Endodermal cell (in vitro differentiated cells): ENCODE measurements around the gene CDC42SE2. TPM values are rescaled to one million over a fixed set of nuclear protein-coding genes. Genes with fewer than 3 reads are reported as not detected.

Experiments
- DNase-seq: peaks from one replicate; pipeline ENCODE4 v3.0.0-alpha.2; 2017
- H3K27ac ChIP-seq: 2 replicates; pipeline ENCODE4 v1.5.1; 2013; ENCODE audit warnings: mild to moderate bottlenecking, low read depth, low read length, moderate library complexity
- H3K27me3 ChIP-seq: 2 replicates; pipeline ENCODE4 v1.6.1; 2013; ENCODE audit warnings: mild to moderate bottlenecking, low read length, moderate library complexity; ENCODE audit not compliant: insufficient read depth, control insufficient read depth, poor library complexity, severe bottlenecking
- H3K36me3 ChIP-seq: 2 replicates; pipeline ENCODE4 v1.7.0; 2013; ENCODE audit warnings: mild to moderate bottlenecking, low read length, moderate library complexity; ENCODE audit not compliant: control insufficient read depth, insufficient read depth
- H3K4me1 ChIP-seq: one replicate; pipeline ENCODE4 v1.7.0; 2013; ENCODE audit warnings: low read length; ENCODE audit not compliant: control insufficient read depth, insufficient read depth
- H3K4me3 ChIP-seq: 2 replicates; pipeline ENCODE4 v1.5.1; 2013; ENCODE audit warnings: mild to moderate bottlenecking, low read length, moderate library complexity
- H3K9ac ChIP-seq: 2 replicates; pipeline ENCODE4 v1.6.1; 2013; ENCODE audit warnings: mild to moderate bottlenecking, low read length, moderate library complexity; ENCODE audit not compliant: poor library complexity, severe bottlenecking; ENCODE audit errors: extremely low read depth
- H3K9me3 ChIP-seq: 2 replicates; pipeline ENCODE4 v1.6.1; 2013; ENCODE audit warnings: mild to moderate bottlenecking, low read length, moderate library complexity; ENCODE audit not compliant: control insufficient read depth
- H3K27ac Mint-ChIP-seq: 2 replicates; pipeline ENCODE4 v1.8.0; 2020; ENCODE audit warnings: mixed read lengths
- H3K27me3 Mint-ChIP-seq: 2 replicates; pipeline ENCODE4 v1.8.0; 2021; ENCODE audit warnings: mild to moderate bottlenecking, mixed read lengths; ENCODE audit not compliant: insufficient read depth
- H3K36me3 Mint-ChIP-seq: 2 replicates; pipeline ENCODE4 v1.8.0; 2020; ENCODE audit warnings: low read depth, mixed read lengths
- H3K4me1 Mint-ChIP-seq: 2 replicates; pipeline ENCODE4 v1.8.0; 2020; ENCODE audit warnings: mixed read lengths
- H3K4me3 Mint-ChIP-seq: 2 replicates; pipeline ENCODE4 v1.8.0; 2020; ENCODE audit warnings: mild to moderate bottlenecking, moderate library complexity, mixed read lengths
- H3K9me3 Mint-ChIP-seq: 2 replicates; pipeline ENCODE4 v1.8.0; 2020; ENCODE audit warnings: mild to moderate bottlenecking, mixed read lengths
- WGBS, 2 experiments: methylation state at CpG; one replicate each; pipeline versions ENCODE4 v1.1.5 to v1.1.7; 2013; ENCODE audit warnings: missing lambda C conversion rate in 2 of 2, mixed read lengths in 1 of 2; ENCODE audit not compliant: insufficient coverage in 1 of 2, insufficient read length in 1 of 2; 5-methylcytosine and 5-hydroxymethylcytosine counted together
- total RNA-seq, 2 donors: library from RNA; stranded (reverse); fragmentation: NEBNext Ultra II Directional in 1 of 2; extraction: Animal tissue kit (Norgen Biotek cat#: 25700) in 1 of 2; gene quantifications; 2 replicates in 1 of 2; 3 replicates in 1 of 2; pipeline ENCODE4 v1.2.1, GENCODE V29; 2021
- TF ChIP-seq, protein P1 (sequence below): fragments of 200-600 bp; sonication (generic); conservative IDR thresholded peaks from 2 replicates; pipeline ENCODE4 v1.5.0; 2021; ENCODE audit warnings: antibody characterized with exemption, mild to moderate bottlenecking

The CDC42SE2 gene
- total RNA-seq, 2 donors from 2014 or later = 28.6 to 36.4 TPM

DNA sequence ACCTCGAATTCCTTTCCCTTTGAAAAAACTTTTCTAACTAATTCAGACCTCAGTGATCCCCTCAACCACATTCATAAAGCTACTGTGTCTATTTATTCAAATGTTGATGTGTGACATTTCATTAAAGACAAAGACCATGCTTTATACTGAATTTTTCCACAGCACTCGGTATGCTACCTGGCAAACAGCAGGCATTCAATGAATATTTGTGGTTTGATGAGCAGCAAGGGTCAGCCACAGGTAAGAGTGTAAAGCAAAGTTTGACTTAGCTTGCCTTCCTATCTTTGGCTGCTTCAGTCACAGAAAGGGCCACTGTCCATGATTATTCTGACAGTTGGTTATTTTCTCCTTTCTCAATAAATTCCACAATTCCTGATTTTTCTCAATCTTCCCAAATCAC is 5.1 kb upstream of the CDC42SE2 start:
- WGBS, 2 experiments = 76 to 80% methylated on average over 1 to 2 of the region's 2 CpGs
- Histone ChIP-seq H3K4me1 (no peaks in the 10 kb centered on the region), H3K36me3 (no peaks in the 10 kb centered on the region), H3K4me3 (no peak overlapping the region), H3K9ac (no peak overlapping the region), H3K27me3 (no peaks in the 10 kb centered on the region), H3K9me3 (no peaks in the 10 kb centered on the region), H3K27ac (no peak overlapping the region)
- Mint-ChIP-seq H3K36me3 (no peaks in the 10 kb centered on the region), H3K4me1 (peaks cover 4% of the 10 kb centered on the region), H3K4me3 (no peak overlapping the region), H3K27me3 (no peaks in the 10 kb centered on the region), H3K27ac (no peak overlapping the region), H3K9me3 (no peaks in the 10 kb centered on the region)
- TF ChIP-seq, protein P1, sequence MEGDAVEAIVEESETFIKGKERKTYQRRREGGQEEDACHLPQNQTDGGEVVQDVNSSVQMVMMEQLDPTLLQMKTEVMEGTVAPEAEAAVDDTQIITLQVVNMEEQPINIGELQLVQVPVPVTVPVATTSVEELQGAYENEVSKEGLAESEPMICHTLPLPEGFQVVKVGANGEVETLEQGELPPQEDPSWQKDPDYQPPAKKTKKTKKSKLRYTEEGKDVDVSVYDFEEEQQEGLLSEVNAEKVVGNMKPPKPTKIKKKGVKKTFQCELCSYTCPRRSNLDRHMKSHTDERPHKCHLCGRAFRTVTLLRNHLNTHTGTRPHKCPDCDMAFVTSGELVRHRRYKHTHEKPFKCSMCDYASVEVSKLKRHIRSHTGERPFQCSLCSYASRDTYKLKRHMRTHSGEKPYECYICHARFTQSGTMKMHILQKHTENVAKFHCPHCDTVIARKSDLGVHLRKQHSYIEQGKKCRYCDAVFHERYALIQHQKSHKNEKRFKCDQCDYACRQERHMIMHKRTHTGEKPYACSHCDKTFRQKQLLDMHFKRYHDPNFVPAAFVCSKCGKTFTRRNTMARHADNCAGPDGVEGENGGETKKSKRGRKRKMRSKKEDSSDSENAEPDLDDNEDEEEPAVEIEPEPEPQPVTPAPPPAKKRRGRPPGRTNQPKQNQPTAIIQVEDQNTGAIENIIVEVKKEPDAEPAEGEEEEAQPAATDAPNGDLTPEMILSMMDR = no peak
- no peak for DNase-seq

DNA sequence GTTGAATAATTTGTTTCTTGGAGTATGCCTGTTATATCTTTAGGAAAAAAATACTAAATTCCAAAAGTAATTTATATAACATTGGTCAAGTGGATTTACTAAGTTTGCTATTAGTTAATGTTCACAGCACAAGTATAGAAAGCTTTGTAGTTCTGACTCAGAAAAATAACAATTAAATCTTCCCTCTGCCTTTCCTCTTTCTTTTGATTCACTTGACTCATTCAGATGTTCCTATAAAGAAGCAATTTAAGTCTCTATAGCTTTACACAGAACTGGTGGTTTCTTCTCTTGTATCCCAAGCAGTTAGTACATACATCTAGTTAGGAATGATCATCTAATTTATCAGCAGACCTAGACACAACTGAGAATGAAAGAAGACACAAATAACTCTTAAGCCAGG is 4.5 kb upstream of the CDC42SE2 start:
- no peaks in the 10 kb centered on the region for H3K36me3 ChIP-seq
- no peak overlapping the region for H3K9ac ChIP-seq
- Mint-ChIP-seq H3K27ac (no peak overlapping the region), H3K4me1 (peaks cover 4% of the 10 kb centered on the region), H3K9me3 (no peaks in the 10 kb centered on the region), H3K4me3 (no peak overlapping the region), H3K36me3 (no peaks in the 10 kb centered on the region), H3K27me3 (no peaks in the 10 kb centered on the region)
- no peaks in the 10 kb centered on the region for H3K9me3 ChIP-seq
- H3K4me1 ChIP-seq = no peaks in the 10 kb centered on the region
- no peaks in the 10 kb centered on the region for H3K27me3 ChIP-seq
- DNase-seq = no peak
- TF ChIP-seq, protein P1 = no peak
- no peak overlapping the region for H3K27ac ChIP-seq
- H3K4me3 ChIP-seq = no peak overlapping the region

DNA sequence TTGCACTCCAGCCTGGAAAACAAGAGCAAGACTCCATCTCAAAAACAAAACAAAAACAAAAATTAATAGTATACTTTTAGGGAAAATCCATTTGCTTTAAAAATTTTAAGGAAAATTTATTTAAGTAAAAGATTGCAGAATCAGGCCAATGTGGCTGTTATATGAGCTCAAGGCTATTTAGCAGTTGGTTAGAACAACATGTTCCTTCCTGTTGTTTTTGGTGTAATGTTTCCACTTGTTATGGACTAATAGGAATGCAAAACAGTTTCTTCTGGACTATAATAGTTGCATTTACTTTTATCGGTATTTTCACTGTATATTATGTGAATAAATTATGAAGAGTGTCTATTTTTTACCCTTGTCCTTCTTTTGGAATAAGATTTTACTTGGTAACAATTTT is 3.0 kb upstream of the CDC42SE2 start:
- Histone ChIP-seq H3K4me3 (no peak overlapping the region), H3K9ac (no peak overlapping the region), H3K27ac (no peak overlapping the region), H3K36me3 (no peaks in the 10 kb centered on the region), H3K4me1 (no peaks in the 10 kb centered on the region), H3K27me3 (no peaks in the 10 kb centered on the region), H3K9me3 (no peaks in the 10 kb centered on the region)
- Mint-ChIP-seq H3K4me3 (no peak overlapping the region), H3K27ac (no peak overlapping the region), H3K9me3 (no peaks in the 10 kb centered on the region), H3K4me1 (peaks cover 12% of the 10 kb centered on the region), H3K36me3 (no peaks in the 10 kb centered on the region), H3K27me3 (no peaks in the 10 kb centered on the region)
- DNase-seq = no peak
- TF ChIP-seq, protein P1 = no peak
- 100% methylated on average over 1 of the region's 1 CpG; no CpG with 5 or more reads in 1 of the 2 experiments for WGBS, 2 experiments
